Neural cell (in vitro differentiated cells): ENCODE results near the gene TSPAN9. TPM values are rescaled to one million over a fixed set of nuclear protein-coding genes. Genes with fewer than 3 reads are reported as not detected.

Experiments used
- H2AFZ ChIP-seq: fragments of 200-600, 300-800 bp; sonication (generic), shearing (Covaris generic); 2 replicates; pipeline ENCODE4 v1.6.0; 2014; ENCODE audit warnings: low read depth, mild to moderate bottlenecking, antibody characterized with exemption, low read length, moderate library complexity
- H3F3A ChIP-seq: fragments of 200-600 bp; shearing (Covaris generic); 2 replicates; pipeline ENCODE4 v1.6.1; 2016; ENCODE audit warnings: mild to moderate bottlenecking, moderate library complexity, mixed read lengths, antibody characterized with exemption, low read length; ENCODE audit not compliant: insufficient read depth, poor library complexity, severe bottlenecking
- H3K27ac ChIP-seq: fragments of 200-600, 300-800 bp; sonication (generic), shearing (Covaris generic); 2 replicates; pipeline ENCODE4 v1.5.1; 2014; ENCODE audit warnings: mild to moderate bottlenecking, low read length, moderate library complexity
- H3K27me3 ChIP-seq: fragments of 300-800, 200-600 bp; sonication (generic), shearing (Covaris generic); 2 replicates; pipeline ENCODE4 v1.6.0; 2014; ENCODE audit warnings: mild to moderate bottlenecking, low read depth, low read length, moderate library complexity; ENCODE audit not compliant: insufficient read depth
- H3K36me3 ChIP-seq: fragments of 300-800, 200-600 bp; sonication (generic), shearing (Covaris generic); 2 replicates; pipeline ENCODE4 v1.5.1; 2014; ENCODE audit warnings: mild to moderate bottlenecking, antibody characterized with exemption, low read length, moderate library complexity; ENCODE audit not compliant: insufficient read depth
- H3K4me2 ChIP-seq: fragments of 300-800, 200-600 bp; sonication (generic), shearing (Covaris generic); 2 replicates; pipeline ENCODE4 v1.6.0; 2014; ENCODE audit warnings: mild to moderate bottlenecking, low read length
- H3K4me3 ChIP-seq: fragments of 300-800, 200-600 bp; sonication (generic), shearing (Covaris generic); 2 replicates; pipeline ENCODE4 v1.5.1; 2014; ENCODE audit warnings: mild to moderate bottlenecking, low read length, moderate library complexity
- H3K79me2 ChIP-seq: fragments of 200-600 bp; shearing (Covaris generic); replicated peaks from 2 replicates; pipeline ENCODE4 v1.6.0; 2014; ENCODE audit warnings: mild to moderate bottlenecking, low read length, moderate library complexity; ENCODE audit not compliant: insufficient read depth
- H3K9ac ChIP-seq: fragments of 300-800, 200-600 bp; sonication (generic), shearing (Covaris generic); 2 replicates; pipeline ENCODE4 v1.6.1; 2016; ENCODE audit warnings: mild to moderate bottlenecking, low read length, mixed read lengths
- H3K9me2 ChIP-seq: fragments of 200-600 bp; shearing (Covaris generic); 2 replicates; pipeline ENCODE4 v1.6.1; 2016; ENCODE audit warnings: mild to moderate bottlenecking, low read length, mixed read lengths; ENCODE audit not compliant: insufficient read depth
- H3K9me3 ChIP-seq: fragments of 200-600, 300-800 bp; sonication (generic), shearing (Covaris generic); 2 replicates; pipeline ENCODE4 v1.6.1; 2016; ENCODE audit warnings: mild to moderate bottlenecking, mixed run types, low read length, moderate library complexity, mixed read lengths
- H4K20me1 ChIP-seq: fragments of 200-600 bp; shearing (Covaris generic); 2 replicates; pipeline ENCODE4 v1.6.1; 2016; ENCODE audit warnings: mild to moderate bottlenecking, mixed run types; ENCODE audit not compliant: insufficient read depth
- EP300 ChIP-seq: fragments of 450-650 bp; conservative IDR thresholded peaks from 2 replicates; pipeline ENCODE4 v1.6.1; 2014; ENCODE audit warnings: antibody characterized with exemption, mild to moderate bottlenecking, moderate library complexity; ENCODE audit not compliant: poor library complexity, severe bottlenecking
- EZH2 ChIP-seq: fragments of 200-600, 300-800 bp; shearing (Covaris generic), sonication (generic); IDR thresholded peaks from 2 replicates; pipeline ENCODE4 v1.6.1; 2014; ENCODE audit warnings: antibody characterized with exemption, low read length, borderline replicate concordance, mild to moderate bottlenecking; ENCODE audit not compliant: insufficient read depth, poor library complexity, severe bottlenecking
- POLR2AphosphoS5 ChIP-seq: IDR thresholded peaks from 2 replicates; pipeline ENCODE4 v1.6.1; 2012
- SMC3 ChIP-seq: fragments of 450-650 bp; conservative IDR thresholded peaks from 2 replicates; pipeline ENCODE4 v1.6.1; 2014; ENCODE audit warnings: antibody characterized with exemption, mild to moderate bottlenecking, moderate library complexity; ENCODE audit not compliant: poor library complexity
- polyA plus RNA-seq: library from polyadenylated mRNA; depleted of rRNA; stranded (reverse); fragments of >200 nt; gene quantifications from 2 replicates; pipeline ENCODE4 v1.2.3, GENCODE V29; 2014
- TF ChIP-seq, protein P1 (sequence below): fragments of 450-650 bp; IDR thresholded peaks from 2 replicates; pipeline ENCODE4 v1.5.1; 2014; ENCODE audit warnings: antibody characterized with exemption, mild to moderate bottlenecking, moderate library complexity; ENCODE audit not compliant: poor library complexity, severe bottlenecking
- TF ChIP-seq, protein P2 (sequence below): IDR thresholded peaks from 2 replicates; pipeline ENCODE4 v1.6.1; 2012; ENCODE audit warnings: borderline replicate concordance

TSPAN9 gene
- polyA plus RNA-seq, 1 donor from 2014 or later: 11.9 TPM

DNA sequence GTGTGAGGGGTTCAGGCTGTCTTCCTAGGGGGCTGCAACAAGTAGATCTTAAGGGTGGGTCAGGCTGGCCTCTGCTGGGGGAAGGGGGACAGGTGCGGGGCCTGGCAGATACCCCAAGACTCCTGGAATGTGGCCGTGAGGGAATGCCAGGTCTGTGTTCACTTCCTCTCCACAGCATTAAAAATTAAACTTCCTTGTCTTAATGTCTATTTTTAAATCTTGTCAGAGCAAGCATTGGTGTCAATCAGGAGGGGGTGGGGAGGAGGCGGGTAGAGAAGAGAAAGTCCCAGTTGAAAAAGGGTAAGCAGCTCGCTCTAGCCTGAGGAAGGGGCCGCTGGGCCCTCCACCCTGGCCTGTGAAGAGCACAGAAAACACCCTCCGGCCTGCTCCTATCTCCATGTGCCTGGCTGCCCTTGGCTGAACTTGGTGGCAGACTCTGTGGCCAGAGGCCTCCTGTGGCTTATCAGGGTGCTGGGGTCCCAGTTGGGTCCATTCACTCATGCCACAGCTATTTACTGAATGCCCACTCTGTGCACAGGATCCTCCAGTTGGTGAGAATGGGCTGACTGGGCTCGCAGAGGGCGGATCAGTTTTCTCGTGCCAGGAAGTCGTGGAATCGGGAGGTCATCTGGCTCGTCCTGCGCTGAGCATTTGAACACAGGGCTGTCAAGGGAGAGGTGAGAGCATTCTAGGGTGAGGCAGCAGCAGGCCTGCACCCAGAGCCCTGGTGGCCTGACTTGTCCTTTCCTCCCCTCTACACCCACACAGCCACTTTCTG lies 128.8 kb downstream of the TSPAN9 start (continued):
- TF ChIP-seq, protein P1, sequence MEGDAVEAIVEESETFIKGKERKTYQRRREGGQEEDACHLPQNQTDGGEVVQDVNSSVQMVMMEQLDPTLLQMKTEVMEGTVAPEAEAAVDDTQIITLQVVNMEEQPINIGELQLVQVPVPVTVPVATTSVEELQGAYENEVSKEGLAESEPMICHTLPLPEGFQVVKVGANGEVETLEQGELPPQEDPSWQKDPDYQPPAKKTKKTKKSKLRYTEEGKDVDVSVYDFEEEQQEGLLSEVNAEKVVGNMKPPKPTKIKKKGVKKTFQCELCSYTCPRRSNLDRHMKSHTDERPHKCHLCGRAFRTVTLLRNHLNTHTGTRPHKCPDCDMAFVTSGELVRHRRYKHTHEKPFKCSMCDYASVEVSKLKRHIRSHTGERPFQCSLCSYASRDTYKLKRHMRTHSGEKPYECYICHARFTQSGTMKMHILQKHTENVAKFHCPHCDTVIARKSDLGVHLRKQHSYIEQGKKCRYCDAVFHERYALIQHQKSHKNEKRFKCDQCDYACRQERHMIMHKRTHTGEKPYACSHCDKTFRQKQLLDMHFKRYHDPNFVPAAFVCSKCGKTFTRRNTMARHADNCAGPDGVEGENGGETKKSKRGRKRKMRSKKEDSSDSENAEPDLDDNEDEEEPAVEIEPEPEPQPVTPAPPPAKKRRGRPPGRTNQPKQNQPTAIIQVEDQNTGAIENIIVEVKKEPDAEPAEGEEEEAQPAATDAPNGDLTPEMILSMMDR: no peak

- no peak for TF ChIP-seq SMC3
- Histone ChIP-seq H3K79me2 (no peaks in the 10 kb centered on the region), H3K4me3 (no peak overlapping the region), H3K9me2 (no peaks in the 10 kb centered on the region), H3K27ac (no peak overlapping the region), H3K9me3 (no peaks in the 10 kb centered on the region), H2AFZ (no peak overlapping the region), H3K36me3 (no peaks in the 10 kb centered on the region), H3K9ac (no peak overlapping the region), H3F3A (no peaks in the 10 kb centered on the region), H3K4me2 (no peak overlapping the region), H3K27me3 (peaks cover 10% of the 10 kb centered on the region), H4K20me1 (no peaks in the 10 kb centered on the region)
Measured at GRCh38 chr12:3206536-3207072, 129.4 kb downstream of the TSPAN9 start.

DNA sequence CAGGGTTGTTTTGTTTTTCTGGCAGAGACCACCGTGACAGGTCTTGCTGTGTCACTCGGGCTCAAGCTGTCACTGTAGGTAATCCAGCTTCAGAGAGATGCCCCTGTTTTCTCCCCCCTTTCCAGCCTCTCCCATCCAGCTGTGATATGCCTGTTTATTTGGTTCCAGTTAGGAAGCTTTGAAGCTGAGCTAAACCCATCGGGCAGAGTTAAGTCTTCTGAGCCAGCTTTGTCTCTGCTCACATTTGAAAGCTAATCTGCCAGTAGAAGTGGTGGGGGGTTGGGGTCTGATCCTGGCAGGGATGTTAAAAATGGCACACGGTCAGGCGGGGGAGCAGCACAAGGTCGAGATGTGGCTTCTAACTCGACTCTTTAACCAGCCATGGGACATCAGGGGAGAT lies 130.0 kb downstream of the TSPAN9 start:
- no peak overlapping the region for H3K4me3 ChIP-seq
- no peak overlapping the region for H3K4me2 ChIP-seq
- H4K20me1 ChIP-seq: no peaks in the 10 kb centered on the region
- TF ChIP-seq POLR2AphosphoS5 (no peak), EP300 (no peak), EZH2 (no peak), SMC3 (no peak)
- TF ChIP-seq, protein P2, sequence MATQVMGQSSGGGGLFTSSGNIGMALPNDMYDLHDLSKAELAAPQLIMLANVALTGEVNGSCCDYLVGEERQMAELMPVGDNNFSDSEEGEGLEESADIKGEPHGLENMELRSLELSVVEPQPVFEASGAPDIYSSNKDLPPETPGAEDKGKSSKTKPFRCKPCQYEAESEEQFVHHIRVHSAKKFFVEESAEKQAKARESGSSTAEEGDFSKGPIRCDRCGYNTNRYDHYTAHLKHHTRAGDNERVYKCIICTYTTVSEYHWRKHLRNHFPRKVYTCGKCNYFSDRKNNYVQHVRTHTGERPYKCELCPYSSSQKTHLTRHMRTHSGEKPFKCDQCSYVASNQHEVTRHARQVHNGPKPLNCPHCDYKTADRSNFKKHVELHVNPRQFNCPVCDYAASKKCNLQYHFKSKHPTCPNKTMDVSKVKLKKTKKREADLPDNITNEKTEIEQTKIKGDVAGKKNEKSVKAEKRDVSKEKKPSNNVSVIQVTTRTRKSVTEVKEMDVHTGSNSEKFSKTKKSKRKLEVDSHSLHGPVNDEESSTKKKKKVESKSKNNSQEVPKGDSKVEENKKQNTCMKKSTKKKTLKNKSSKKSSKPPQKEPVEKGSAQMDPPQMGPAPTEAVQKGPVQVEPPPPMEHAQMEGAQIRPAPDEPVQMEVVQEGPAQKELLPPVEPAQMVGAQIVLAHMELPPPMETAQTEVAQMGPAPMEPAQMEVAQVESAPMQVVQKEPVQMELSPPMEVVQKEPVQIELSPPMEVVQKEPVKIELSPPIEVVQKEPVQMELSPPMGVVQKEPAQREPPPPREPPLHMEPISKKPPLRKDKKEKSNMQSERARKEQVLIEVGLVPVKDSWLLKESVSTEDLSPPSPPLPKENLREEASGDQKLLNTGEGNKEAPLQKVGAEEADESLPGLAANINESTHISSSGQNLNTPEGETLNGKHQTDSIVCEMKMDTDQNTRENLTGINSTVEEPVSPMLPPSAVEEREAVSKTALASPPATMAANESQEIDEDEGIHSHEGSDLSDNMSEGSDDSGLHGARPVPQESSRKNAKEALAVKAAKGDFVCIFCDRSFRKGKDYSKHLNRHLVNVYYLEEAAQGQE: no peak
- TF ChIP-seq, protein P1: no peak
- H3K9me2 ChIP-seq: no peaks in the 10 kb centered on the region
- no peaks in the 10 kb centered on the region for H3K36me3 ChIP-seq
- no peaks in the 10 kb centered on the region for H3K9me3 ChIP-seq
- no peak overlapping the region for H3K9ac ChIP-seq
- no peak overlapping the region for H3K27ac ChIP-seq
- no peaks in the 10 kb centered on the region for H3K79me2 ChIP-seq
- H3K27me3 ChIP-seq: peaks cover 5% of the 10 kb centered on the region
- no peak overlapping the region for H2AFZ ChIP-seq
- H3F3A ChIP-seq: no peaks in the 10 kb centered on the region
